Esophagus muscularis mucosa (tissue), 4 donors: ENCODE data around the gene GALNT18. TPM values are rescaled to one million over a fixed set of nuclear protein-coding genes. Genes with fewer than 3 reads are reported as not detected.

Source experiments
- DNase-seq: peaks from one replicate; pipeline ENCODE4 v3.0.0-alpha.2; 2017; ENCODE audit errors: extremely low spot score
- H3K27ac ChIP-seq, 4 donors: fragments of 200-600 bp; sonication (generic); replicated peaks in 1 of 4; 1 replicate in 3 of 4; 2 replicates in 1 of 4; pipeline ENCODE4 v1.5.1; 2016 to 2019; ENCODE audit warnings: mild to moderate bottlenecking in 1 of 4
- H3K27me3 ChIP-seq, 4 donors: fragments of 200-600 bp; sonication (generic); one replicate each; pipeline versions ENCODE4 v1.5.1 to v1.6.0; 2016 to 2019
- H3K36me3 ChIP-seq, 4 donors: fragments of 200-600 bp; sonication (generic); one replicate each; pipeline ENCODE4 v1.5.1; 2016 to 2019
- H3K4me1 ChIP-seq, 4 donors: fragments of 200-600 bp; sonication (generic); one replicate each; pipeline ENCODE4 v1.5.1; 2016 to 2019
- H3K4me3 ChIP-seq, 4 donors: fragments of 200-600 bp; sonication (generic); 1 replicate in 2 of 4; 2 replicates in 2 of 4; pipeline ENCODE4 v1.5.1; 2016 to 2019; ENCODE audit warnings: mild to moderate bottlenecking in 4 of 4, moderate library complexity in 1 of 4
- H3K9me3 ChIP-seq, 4 donors: fragments of 200-600 bp; sonication (generic); 1 replicate in 3 of 4; 2 replicates in 1 of 4; pipeline ENCODE4 v1.5.1; 2016 to 2019
- CTCF ChIP-seq, 3 experiments: fragments of 200-600 bp in 2 of 3; fragments of 450-650 bp in 1 of 3; sonication (generic) in 2 of 3; IDR thresholded peaks; one replicate each; pipeline ENCODE4 v1.5.1; 2017 to 2019; ENCODE audit warnings: antibody characterized with exemption in 3 of 3, mild to moderate bottlenecking in 2 of 3, moderate library complexity in 1 of 3
- EP300 ChIP-seq: sonication (generic); formaldehyde crosslinking; IDR thresholded peaks from one replicate; pipeline ENCODE4 v1.6.1; 2017; ENCODE audit warnings: antibody characterized with exemption
- POLR2A ChIP-seq: fragments of 450-650 bp; IDR thresholded peaks from one replicate; pipeline ENCODE4 v1.6.1; 2017; ENCODE audit warnings: antibody characterized with exemption, moderate library complexity, mild to moderate bottlenecking, low read depth
- POLR2AphosphoS5 ChIP-seq, 2 donors: sonication (generic); formaldehyde crosslinking; IDR thresholded peaks; one replicate each; pipeline ENCODE4 v1.6.1; 2017; ENCODE audit warnings: antibody characterized with exemption in 2 of 2
- WGBS: methylation state at CpG from one replicate; pipeline ENCODE4 v1.1.5; 2018; 5-methylcytosine and 5-hydroxymethylcytosine counted together
- intact Hi-C: fragments of 100-400 bp; cut with DNase I; formaldehyde crosslinking; loops from one replicate; pipeline ENCODE4 v1.15.1; 2023
- total RNA-seq, 4 donors: library from RNA; depleted of rRNA; stranded (reverse); fragments of >200 nt; gene quantifications; one replicate each; pipeline versions ENCODE4 v1.1.0 to v1.2.1, GENCODE V29; 2016

Gene GALNT18
- total RNA-seq, 4 donors from 2014 or later = 29.1 to 67.0 (median 49.3) TPM

DNA sequence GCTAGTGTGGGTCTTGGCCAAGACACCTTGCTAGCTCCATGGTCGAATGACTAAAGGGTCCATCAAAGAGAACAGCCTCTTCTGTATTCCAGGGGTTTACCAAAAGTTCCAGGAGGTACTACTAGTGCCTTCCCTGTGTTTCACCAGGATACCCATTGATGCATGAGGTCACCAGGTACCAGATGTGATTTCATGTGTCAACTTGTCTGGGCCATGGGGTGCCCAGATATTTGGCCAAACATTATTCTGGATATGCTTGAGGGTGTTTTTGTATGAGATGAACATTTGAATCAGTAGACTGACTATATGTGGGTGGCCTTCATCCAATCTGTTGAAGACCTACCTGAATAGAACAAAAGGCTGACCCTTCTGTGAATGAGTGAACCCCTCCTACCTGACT lies 92.8 kb downstream of the GALNT18 start:
- 88% methylated on average over 1 of the region's 1 CpG for WGBS
- H3K27me3 ChIP-seq = no peaks in the 10 kb centered on the region
- intact Hi-C loops = no loop called here

GRCh38 chr11:11525283-11525682 lies 96.5 kb downstream of the GALNT18 start:
- 94% methylated on average over 5 of the region's 5 CpGs for WGBS
- Histone ChIP-seq H3K27ac (no peak overlapping the region), H3K27me3 (no peaks in the 10 kb centered on the region), H3K4me1 (peaks cover 11 to 30% (median 22%) of the 10 kb centered on the region in 4 donors), H3K4me3 (no peak overlapping the region), H3K9me3 (no peaks in the 10 kb centered on the region), H3K36me3 (no peaks in the 10 kb centered on the region)
- intact Hi-C loops = no loop called here
- no peak for DNase-seq
- TF ChIP-seq CTCF (IDR thresholded peaks at IDR 0.05) = no peak

More for the DNA sequence above, 92.8 kb downstream of the GALNT18 start:
- Histone ChIP-seq H3K9me3 (no peaks in the 10 kb centered on the region), H3K4me1 (peaks cover 39 to 45% (median 41%) of the 10 kb centered on the region in 4 donors), H3K27ac (no peak overlapping the region), H3K36me3 (no peaks in the 10 kb centered on the region), H3K4me3 (no peak overlapping the region)
- no peak for TF ChIP-seq CTCF (IDR thresholded peaks at IDR 0.05)
- no peak for DNase-seq

DNA sequence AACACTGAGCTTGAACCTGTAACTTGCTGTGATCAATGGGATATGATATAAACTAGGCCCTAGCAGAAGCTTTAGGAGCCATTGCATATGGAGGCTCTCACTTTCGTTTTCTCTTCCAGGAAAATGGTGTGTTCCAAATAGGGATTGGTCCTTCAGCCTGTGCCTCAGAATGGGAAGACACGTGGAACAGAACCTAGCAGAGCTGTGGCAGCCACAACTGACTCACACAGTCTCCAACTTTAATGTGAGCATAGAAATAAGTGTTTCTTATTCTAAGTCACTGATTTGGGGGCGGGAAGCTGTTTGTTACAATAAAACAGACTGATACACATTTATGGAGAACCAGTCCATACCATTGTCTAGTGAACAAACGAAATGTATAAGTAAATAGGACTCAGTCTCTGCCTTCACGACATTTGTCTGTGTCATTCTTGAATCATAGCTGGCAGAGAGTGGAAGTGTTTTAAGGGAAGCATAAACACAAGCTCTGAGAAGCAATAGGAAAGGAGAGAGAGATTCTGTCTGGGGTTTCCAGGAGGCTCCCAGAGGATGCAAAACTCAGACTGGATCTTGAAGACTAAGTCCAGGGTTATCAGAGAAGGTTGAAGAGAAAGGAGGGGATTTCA lies 97.3 kb downstream of the GALNT18 start:
- Histone ChIP-seq H3K4me3 (no peak overlapping the region), H3K27me3 (no peaks in the 10 kb centered on the region), H3K9me3 (no peaks in the 10 kb centered on the region), H3K36me3 (no peaks in the 10 kb centered on the region), H3K27ac (no peak overlapping the region), H3K4me1 (peaks cover 10 to 37% (median 25%) of the 10 kb centered on the region in 4 donors)
- intact Hi-C loops = no loop called here
- DNase-seq = no peak
- WGBS = 60% methylated on average over 5 of the region's 5 CpGs
- TF ChIP-seq POLR2A = no peak
- no peak for TF ChIP-seq CTCF (IDR thresholded peaks at IDR 0.05)
- TF ChIP-seq POLR2AphosphoS5 (IDR thresholded peaks at IDR 0.05) = no peak
- TF ChIP-seq EP300 = no peak

GRCh38 chr11:11522591-11522990 lies 99.2 kb downstream of the GALNT18 start:
- WGBS = 66% methylated on average over 4 of the region's 4 CpGs
- intact Hi-C loops = no loop called here
- peaks cover 11 to 49% (median 30%) of the 10 kb centered on the region in 4 donors for H3K4me1 ChIP-seq

More at GRCh38 chr11:11522591-11522990, 99.2 kb downstream of the GALNT18 start:
- Histone ChIP-seq H3K9me3 (no peaks in the 10 kb centered on the region), H3K4me3 (no peak overlapping the region), H3K27me3 (no peaks in the 10 kb centered on the region), H3K36me3 (no peaks in the 10 kb centered on the region), H3K27ac (no peak overlapping the region)
- TF ChIP-seq POLR2AphosphoS5 (IDR thresholded peaks at IDR 0.05) = no peak
- no peak for TF ChIP-seq POLR2A
- no peak for TF ChIP-seq EP300
- TF ChIP-seq CTCF (IDR thresholded peaks at IDR 0.05) = no peak
- no peak for DNase-seq
